Spleen (tissue), 7 donors: Measurements from ENCODE around the gene NUP43.

ENCODE experiments used
- CTCF ChIP-seq, 11 experiments: fragments of 200-600 bp in 7 of 11; fragments of 450-650 bp in 4 of 11; sonication (generic) in 4 of 11; IDR thresholded peaks in 8 of 11; conservative IDR thresholded peaks in 3 of 11; 1 replicate in 7 of 11; 2 replicates in 4 of 11; pipeline versions ENCODE4 v1.4.0 to v1.8.0; 2016 to 2021; ENCODE audit warnings: antibody characterized with exemption in 11 of 11, inconsistent platforms in 4 of 11, mild to moderate bottlenecking in 1 of 11
- POLR2A ChIP-seq, 3 donors: fragments of 450-650 bp; IDR thresholded peaks; one replicate each; pipeline ENCODE4 v1.5.1; 2017; ENCODE audit warnings: antibody characterized with exemption in 3 of 3, mild to moderate bottlenecking in 1 of 3
- POLR2AphosphoS5 ChIP-seq, 3 donors: sonication (generic); formaldehyde crosslinking; IDR thresholded peaks; one replicate each; pipeline ENCODE4 v1.5.1; 2017; ENCODE audit warnings: antibody characterized with exemption in 3 of 3
- donor health status: DM: no; HTN: no; CAD: no; lungs with moderate emphysema.
- donor health status: DM: no; HTN: no; CAD: no.
- donor health status: DM: no; HTN: no; CAD: no.

GRCh38 chr6:149717588-149718458 lies 28.5 kb downstream of the NUP43 start, which contains the start of gene LATS1:
- TF ChIP-seq CTCF (IDR thresholded peaks at IDR 0.05 in 8 of 11, conservative IDR thresholded peaks at IDR 0.05 in 3 of 11) (no peak), POLR2AphosphoS5 (IDR thresholded peaks at IDR 0.05) (peak; percentile 91 to 96 (median 91)), POLR2A (IDR thresholded peaks at IDR 0.05) (peak; percentile 27 to 60 (median 50))
